Fibroblast of skin of back (primary cell): Measurements from ENCODE around the gene EEFSEC.

Experiments used
- DNase-seq: peaks from one replicate; pipeline ENCODE4 v3.0.0-alpha.2; 2013

The EEFSEC gene

DNA sequence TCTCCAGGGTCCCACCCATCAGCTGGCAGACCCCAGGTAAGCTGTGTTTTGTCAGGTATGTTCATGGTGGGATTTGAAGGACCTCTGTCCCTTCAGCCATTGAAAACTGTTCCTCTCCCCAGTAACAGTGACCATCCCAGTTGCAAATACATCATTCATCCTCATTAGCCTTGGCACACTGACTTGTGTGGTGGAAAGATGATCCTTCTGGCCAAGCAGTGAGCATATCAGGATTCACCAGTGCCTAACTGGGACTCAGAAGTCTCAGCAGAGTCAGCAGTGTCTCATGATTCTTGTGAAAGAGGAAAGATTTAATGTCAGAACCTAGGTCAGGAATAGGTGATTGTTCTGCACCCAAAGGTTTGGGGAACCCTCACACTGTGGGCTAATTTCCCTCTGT is 223.2 kb downstream of the EEFSEC start:
- DNase-seq = no peak

DNA sequence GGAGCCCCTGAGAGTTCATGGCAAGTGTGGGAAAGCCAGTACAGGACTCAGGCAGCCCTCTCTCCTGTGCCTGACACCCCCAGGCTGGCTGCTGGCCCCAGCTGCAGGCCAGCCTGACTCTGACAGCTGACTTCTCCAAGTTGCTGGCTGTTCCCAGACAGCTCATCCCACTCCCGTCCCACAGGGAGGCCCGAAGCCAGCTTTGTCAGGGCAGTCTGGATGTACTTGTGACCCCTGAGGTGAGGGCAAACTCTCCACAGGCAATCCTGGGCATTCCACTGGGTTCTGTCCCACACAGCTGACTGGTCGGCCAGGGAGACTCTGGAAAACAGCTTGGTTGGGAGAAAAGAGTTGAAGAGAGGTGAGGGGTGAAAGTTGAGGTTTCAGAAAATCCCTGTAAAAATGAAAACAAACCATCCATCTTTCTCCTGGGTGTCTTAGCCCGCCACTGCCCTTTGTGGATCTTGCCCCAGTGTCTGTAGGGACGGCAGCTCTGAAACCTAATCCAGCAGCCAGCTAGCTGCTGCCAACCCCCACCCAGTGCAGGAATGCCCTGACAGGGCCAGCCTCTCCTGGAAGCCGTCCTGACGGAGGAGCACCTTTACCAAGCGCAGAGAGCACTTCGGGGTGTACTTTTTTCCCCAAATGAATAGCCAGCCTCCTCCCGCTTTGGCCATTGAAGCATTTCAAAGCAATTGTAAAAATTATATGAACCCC is 225.5 kb downstream of the EEFSEC start:
- DNase-seq = no peak

- DNase-seq = no peak
These were observed 226.3 kb downstream of the EEFSEC start for GRCh38 chr3:128379367-128380160.

GRCh38 chr3:128380295-128380694 is 227.0 kb downstream of the EEFSEC start:
- no peak for DNase-seq

- no peak for DNase-seq
These were observed 227.4 kb downstream of the EEFSEC start for GRCh38 chr3:128380719-128381118.

DNA sequence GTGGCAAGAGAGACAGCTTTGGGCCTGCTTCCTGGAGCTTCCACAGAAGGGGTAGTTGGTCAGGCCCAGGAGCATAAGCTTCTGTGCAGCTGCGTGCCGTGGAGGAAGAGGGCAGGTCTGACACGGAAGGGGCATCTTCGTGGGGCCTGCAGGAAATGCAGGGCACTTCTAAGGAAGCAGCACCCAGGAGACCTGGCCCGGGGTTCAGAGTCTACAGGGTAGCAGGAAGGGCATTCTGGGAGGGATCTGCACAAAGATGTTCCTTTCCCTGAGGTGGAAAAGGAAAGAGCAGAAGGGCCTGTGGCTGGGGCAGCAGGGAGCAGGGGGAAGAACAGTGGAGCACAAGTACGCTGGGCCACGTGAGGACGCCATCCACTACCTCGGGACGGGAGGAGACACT is 228.3 kb downstream of the EEFSEC start:
- DNase-seq = no peak

DNA sequence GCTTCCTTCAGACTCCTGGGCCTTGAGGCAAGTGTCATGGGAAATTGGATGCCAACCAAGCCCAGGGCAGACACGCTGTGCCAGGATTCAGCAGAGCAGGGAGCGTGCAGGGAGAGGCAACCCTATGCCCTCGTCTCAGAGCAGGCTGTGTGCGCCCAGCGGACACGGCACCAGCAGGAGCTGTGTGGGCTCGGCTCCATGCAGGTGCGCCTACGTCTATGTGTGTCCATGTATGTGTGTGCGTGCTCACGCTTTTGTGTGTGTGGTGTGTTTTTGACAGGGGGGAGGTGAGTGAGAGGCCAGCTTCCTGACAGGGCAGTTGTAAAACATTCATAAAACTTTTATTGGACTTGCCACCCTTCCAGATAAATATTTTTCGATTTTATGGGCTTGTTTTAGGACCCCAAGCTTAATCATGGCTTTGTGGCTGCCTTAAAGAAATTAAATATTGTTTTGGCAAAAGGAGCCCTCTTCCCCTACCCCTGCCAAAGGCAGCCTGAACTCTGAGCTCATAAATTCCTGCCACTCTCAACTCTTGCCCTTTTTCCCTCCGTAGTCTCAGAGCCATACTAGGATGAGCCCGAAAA is 229.0 kb downstream of the EEFSEC start:
- no peak for DNase-seq

GRCh38 chr3:128383316-128384235 is 230.3 kb downstream of the EEFSEC start:
- DNase-seq = peak; percentile 60

GRCh38 chr3:128385080-128385832 is 232.0 kb downstream of the EEFSEC start:
- no peak for DNase-seq

DNA sequence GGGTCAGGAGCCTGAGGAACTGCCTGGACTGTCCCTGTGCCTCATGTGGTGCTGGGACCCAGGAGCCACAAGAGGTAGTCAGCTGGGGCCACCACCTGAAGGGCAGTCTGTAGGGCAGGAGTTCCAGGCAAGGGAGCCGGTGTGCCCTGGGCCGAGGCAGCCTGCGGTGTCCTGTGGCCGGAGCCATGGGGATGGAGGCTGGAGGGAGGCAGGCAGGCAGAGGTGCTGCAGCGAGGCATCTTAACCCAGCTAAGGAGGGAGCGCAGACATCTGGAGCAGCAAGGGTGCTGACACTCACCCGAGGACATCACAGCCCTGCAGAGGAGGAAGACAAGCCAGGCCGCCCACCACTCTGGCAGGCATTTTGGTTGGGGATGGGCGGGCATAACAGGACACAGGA is 235.7 kb downstream of the EEFSEC start:
- DNase-seq = no peak

DNA sequence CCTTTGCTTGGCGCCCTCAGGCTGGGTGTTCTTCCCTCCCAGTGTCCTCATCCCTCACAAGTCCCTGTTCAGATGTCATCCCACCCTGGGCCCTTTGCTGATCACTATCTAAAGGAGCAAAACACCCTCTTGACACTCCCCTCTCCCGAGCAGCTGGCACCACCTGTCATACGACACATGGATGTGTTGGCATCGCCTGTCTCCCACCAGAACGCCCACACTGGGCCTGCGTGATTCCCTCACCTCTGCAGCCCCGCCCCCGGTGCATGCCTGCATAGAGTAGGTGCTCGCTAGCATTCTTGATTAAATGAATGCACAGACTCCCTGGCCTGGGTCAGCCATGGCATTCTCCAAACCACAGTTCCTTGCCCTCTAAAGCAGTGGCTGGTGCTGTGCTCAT is 237.6 kb downstream of the EEFSEC start:
- DNase-seq = no peak

- DNase-seq = no peak
These were observed 238.7 kb downstream of the EEFSEC start for GRCh38 chr3:128392021-128392420.

- DNase-seq = no peak
These were observed 239.7 kb downstream of the EEFSEC start for GRCh38 chr3:128392818-128393544.

DNA sequence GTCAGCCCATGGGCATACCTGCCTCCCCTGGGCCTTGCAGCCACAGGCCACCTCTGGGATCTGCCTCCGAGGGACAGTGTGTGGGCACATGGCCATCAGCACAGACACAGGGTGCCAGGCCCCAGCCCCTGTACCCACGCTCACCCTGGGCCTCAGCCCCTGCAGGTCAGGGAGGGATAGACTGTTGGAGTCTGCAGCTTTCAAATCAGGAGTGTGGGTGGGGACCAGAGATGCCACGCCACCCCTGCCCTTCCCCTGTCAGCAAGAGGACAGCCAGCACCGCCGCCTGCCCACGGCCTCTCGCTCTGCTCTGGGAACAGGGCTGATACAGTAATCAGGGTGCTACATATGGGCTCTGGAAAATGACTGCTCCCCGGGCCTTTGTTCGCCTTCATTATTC is 240.8 kb downstream of the EEFSEC start:
- DNase-seq = no peak

DNA sequence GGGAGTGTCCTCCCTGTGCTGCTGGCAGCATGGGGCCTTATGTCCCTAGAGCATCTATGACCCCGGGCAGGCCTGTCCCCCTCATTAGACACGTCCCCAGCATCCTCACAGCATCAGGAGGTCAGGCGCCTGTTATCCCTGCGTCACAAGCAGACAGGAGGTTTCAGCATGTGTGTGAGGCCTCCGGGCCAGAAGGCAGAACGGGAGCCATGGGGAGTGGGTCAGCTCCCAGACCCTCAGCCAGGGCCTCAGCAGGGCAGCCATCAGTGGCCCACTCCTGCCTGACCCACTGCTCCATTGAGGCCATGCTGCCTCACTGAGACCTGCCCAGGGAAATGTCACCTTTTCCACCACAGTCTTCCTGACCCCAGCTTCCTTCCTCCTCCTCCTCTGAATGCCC is 241.8 kb downstream of the EEFSEC start:
- DNase-seq = no peak

- DNase-seq = peak; percentile 18
These were observed 242.3 kb downstream of the EEFSEC start for GRCh38 chr3:128395500-128396162.

DNA sequence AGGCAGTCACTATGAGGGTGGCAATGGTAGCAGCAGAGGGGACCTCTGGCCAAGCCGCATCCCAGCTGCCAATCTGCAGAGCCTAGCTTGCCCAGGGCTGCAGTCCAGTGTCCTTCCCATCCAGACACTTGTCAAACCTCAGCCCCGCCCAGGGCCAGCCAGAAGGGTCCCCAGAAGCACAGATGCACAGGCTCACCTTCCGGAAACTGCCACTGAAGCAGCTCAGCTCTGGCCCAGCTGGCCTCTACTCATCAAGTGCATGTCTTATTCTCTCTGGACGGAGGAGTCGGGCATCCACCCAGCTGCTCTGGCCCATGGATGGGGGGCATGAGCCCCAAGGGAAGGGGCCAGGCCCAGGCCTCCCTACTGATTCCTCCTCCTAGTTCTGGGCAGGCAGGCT is 244.2 kb downstream of the EEFSEC start:
- no peak for DNase-seq

DNA sequence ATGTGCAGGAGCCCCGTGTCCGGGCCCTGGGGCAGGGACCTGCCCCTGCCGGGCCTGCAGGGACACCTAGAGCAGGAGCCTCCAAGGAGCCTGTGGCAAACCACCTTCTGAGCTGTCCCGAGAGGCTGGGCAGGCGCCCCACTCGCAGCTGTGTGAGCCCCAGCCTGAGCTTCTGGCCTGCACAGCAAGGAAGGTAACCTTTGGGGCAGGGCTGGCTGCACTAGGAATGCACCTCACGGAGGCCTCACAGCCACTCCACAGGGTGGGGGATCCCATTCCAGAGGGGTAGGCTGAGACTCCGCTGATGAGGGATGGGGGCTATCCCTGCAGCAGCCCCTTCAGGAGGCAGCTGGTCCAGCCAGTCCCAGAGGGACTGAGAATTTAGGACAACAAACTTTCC is 245.3 kb downstream of the EEFSEC start:
- no peak for DNase-seq

DNA sequence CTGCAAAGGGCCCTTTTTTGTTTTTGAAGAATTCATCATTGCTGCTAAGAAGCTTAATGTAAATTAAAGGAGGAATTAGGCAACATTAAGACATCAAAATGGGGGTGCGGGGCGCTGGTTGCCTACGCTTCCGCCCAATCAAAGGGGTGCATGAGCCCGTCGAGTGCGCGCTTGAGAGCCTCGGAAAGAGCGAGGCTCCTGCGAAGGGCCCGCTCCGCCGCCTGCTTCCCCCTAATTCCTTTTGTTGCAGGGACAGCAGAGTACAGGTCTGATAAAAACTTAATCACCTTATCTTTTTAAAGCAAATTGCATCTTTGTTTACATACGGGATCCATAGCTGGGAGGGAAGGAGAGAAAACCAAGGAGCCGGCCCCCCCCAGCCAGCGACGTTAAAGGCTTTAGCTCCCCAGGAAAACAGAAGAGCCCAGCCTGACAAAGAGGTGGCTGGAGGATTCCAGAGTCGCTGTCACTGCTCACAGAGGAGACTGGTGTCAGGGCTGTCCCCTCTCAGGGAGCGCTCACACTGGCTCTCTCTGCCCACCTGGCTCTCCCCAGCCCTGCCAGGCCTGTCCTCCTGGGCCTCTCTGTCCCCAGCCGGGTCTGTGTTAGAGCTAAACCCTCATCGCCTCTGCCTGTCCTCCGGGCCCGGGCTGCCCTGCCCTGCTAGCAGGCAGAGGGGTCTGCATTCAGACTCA is 246.1 kb downstream of the EEFSEC start:
- no peak for DNase-seq

- no peak for DNase-seq
These were observed 247.4 kb downstream of the EEFSEC start for GRCh38 chr3:128400671-128401070.
